Measurements from ENCODE around the gene HIBCH. TPM values are rescaled to one million over a fixed set of nuclear protein-coding genes. Genes with fewer than 3 reads are reported as not detected.

Gene HIBCH
- total and polyA plus RNA-seq, 2 of the 4 experiments (the other 2 are of a cell fraction) = 8.8 to 11.9 TPM

- dilution Hi-C loops (cut with HindIII; ENCODE audit: low sequenced_read_pairs, unreplicated experiment) = no loop called here
- Histone ChIP-seq H3K4me3 (ENCODE audit: insufficient read depth, low read depth, low read length) (no peak overlapping the region), H3K4me1 (ENCODE audit: control insufficient read depth, insufficient read depth, low read length) (no peaks in the 10 kb centered on the region), H3K4ac (ENCODE audit: low read depth, low read length) (no peak overlapping the region), H3K36me3 (ENCODE audit: control insufficient read depth, insufficient read depth, low read length) (peaks cover 4% of the 10 kb centered on the region; the same call in 1 of the 2 replicates), H2BK15ac (ENCODE audit: low read depth, low read length) (no peak overlapping the region), H3K9me3 (ENCODE audit: control insufficient read depth, insufficient read depth, low read length) (no peaks in the 10 kb centered on the region), H4K91ac (ENCODE audit: insufficient read depth, low read depth, low read length) (no peak overlapping the region), H3K56ac (ENCODE audit: extremely low read depth, insufficient read depth, low read length) (no peak overlapping the region), H2BK5ac (ENCODE audit: low read depth, low read length, poor library complexity, severe bottlenecking) (no peak overlapping the region), H4K5ac (ENCODE audit: low read depth, low read length) (no peak overlapping the region), H2BK120ac (ENCODE audit: low read depth, low read length) (no peak overlapping the region), H3K14ac (replicated peaks; ENCODE audit: low read depth, low read length) (no peak overlapping the region), H3K23ac (ENCODE audit: low read depth, low read length) (no peak overlapping the region), H3K4me2 (ENCODE audit: low read depth, low read length) (no peak overlapping the region), H3K79me1 (ENCODE audit: low read depth in 1 of 2, low read length in 2 of 2) (no peaks in the 10 kb centered on the region), H3K9me1 (ENCODE audit: insufficient read depth, low read length) (no peaks in the 10 kb centered on the region), H2AK9ac (replicated peaks; ENCODE audit: low read depth, low read length, poor library complexity) (no peak overlapping the region), H3K27me3 (ENCODE audit: control insufficient read depth, insufficient read depth, low read length) (no peaks in the 10 kb centered on the region), H4K8ac (ENCODE audit: low read depth in 2 of 2, low read length in 2 of 2) (no peak overlapping the region), H3K9ac (ENCODE audit: low read depth, low read length) (no peak overlapping the region), H3K27ac (ENCODE audit: insufficient read depth, low read length) (no peak overlapping the region), H2AK5ac (ENCODE audit: low read depth, low read length) (no peak overlapping the region), H2BK20ac (ENCODE audit: low read depth, low read length) (no peak overlapping the region), H3K18ac (ENCODE audit: low read depth, low read length) (no peak overlapping the region), H2AFZ (replicated peaks; ENCODE audit: low read length, poor library complexity) (no peak overlapping the region), H4K20me1 (ENCODE audit: insufficient read depth, low read length) (no peaks in the 10 kb centered on the region)
- in situ Hi-C loops (cut with MboI; ENCODE audit: low sequenced_read_pairs) = no loop called here
- 60% methylated on average over 2 of the region's 3 CpGs; no CpG with 5 or more reads in 1 of the 2 experiments for WGBS, 2 experiments (ENCODE audit: extremely low coverage in 2 of 2, insufficient read length in 1 of 2)
- TF ChIP-seq MAFK (IDR thresholded peaks at IDR 0.05; ENCODE audit: low read depth, low read length) = no peak
- POLR2A ChIA-PET (ENCODE audit: unreplicated experiment) = no interaction called here
- intact Hi-C loops (cut with micrococcal nuclease) = no loop called here
- DNase-seq (no peak), ATAC-seq (ENCODE audit: low read depth) (no peak)
- BruUV-seq (replicated peaks) = no TSS peak
- CTCF ChIA-PET = interaction anchor here (1.3 kb wide), 1 partner anchor 51 kb away, joined by 3 read pairs; no protein-coding TSS in a partner anchor
Observed at GRCh38 chr2:190216829-190217228, 102.8 kb downstream of the HIBCH start.
